Measurements from ENCODE around the gene NEUROG2.
A peak's percentile ranks its signal among the peaks of the same experiment; 100 is the strongest.
"Not testable (repeated sequence)": the region's sequence is repeated elsewhere in the genome, so short reads cannot be mapped to it uniquely, and the experiment has no call there.

The NEUROG2 gene

DNA sequence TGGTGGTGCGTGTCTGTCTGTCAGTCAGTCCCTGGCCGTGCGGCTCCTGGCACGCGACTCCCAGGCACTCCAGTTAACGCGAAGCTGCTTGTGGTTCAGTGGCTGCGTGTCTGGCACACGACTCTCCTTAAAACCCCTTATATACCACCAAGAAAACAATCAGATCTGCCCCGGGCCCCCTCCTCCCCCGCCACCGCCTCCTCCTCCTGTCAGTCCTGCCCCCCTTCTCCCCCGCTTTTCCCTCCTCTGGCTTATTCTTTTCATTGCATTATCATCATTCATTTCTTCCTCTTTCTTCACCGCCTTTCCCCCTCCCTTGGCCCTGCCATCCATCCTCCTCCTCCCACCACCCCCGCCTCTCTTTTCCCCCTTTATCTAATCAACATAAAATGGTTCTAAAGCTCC, at the start of gene NEUROG2:
TSS of gene NEUROG2 (minus strand) at position 115 of the 405 bp plus-strand sequence. CDS start 705 bp downstream, outside the sequence.
- no peak for DNase-seq

DNA sequence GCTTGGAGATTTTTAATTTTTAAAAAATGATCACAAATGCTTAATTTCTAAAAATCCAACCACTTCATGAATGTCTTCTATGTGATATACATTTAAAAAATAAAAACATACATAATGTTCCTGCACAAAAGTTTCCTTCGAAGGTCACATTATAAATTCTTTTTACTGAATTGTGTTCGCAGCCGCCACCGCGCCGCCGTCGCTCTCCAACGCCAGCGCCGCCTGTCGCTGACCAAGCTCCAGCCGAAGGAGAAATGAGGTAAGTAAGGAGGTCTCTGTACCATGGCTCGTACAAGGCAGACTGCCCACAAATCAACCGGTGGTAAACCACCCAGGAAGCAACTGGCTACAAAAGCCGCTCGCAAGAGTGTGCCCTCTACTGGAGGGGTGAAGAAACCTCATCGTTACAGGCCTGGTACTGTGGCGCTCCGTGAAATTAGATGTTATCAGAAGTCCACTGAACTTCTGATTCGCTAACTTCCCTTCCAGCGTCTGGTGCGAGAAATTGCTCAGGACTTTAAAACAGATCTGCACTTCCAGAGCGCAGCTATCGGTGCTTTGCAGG, 48.8 kb upstream of the NEUROG2 start:
- no peak for DNase-seq

DNA sequence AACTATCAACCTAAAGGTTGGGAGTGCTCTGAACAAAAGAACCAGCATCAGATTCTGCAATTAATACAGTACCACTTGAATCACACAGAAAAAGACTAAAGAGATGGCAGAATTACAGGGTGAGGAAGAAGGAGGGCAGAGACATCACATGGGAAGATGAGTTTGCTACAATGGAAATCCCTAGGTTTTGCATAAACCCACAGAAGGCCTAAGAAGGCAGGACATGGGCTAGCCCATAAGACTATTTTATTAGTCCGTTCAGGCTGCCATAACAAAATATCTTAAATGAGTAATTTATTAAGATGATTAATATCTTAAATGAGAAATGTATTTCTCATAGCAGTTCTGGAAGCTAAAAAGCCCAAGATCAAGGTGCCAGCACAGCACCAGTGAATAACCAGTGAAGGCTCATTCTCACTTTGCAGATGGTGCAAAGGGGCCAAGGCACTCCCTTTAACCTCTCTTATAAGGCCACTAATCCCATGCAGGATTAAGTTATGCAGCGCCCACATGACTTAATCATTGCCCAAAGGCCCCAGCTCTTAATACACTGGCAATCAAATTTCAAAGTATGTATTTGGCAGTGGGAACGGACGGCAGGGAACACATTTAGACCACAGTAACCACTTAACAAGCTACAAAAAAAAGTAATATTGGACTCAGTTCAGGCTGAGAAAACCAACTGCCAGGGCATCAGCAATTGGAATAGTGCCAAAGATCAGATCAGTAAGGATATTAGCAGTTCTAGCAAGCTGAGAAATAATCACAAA, 47.6 kb upstream of the NEUROG2 start:
- DNase-seq: no peak

DNA sequence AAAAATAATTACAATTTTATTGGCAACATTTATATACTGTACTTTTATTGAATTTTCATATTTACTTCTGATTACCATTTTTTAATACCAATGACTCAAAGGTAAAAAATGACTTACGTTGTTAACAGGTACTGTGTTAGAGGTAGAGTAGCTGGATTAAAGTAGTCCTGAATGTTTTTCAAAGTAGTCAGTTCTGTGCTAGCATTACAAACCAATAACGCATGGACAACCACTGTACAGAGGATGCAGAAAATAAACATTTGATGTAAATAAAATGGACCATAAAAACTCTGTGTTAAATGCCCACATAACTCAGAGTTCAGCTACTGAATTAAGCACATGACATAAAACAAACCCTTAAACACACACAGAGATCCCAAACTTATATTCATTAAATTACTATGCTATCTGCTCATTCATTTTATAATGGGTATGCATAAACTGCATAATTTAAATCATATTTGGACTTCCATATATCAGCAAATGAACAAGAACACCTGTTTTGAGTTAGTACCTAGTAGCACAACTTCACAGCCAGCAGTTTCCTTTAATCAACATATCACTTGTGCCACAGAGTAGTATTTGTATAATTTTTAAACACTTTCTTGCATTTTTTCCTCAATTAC, 46.4 kb upstream of the NEUROG2 start:
- DNase-seq: no peak

DNA sequence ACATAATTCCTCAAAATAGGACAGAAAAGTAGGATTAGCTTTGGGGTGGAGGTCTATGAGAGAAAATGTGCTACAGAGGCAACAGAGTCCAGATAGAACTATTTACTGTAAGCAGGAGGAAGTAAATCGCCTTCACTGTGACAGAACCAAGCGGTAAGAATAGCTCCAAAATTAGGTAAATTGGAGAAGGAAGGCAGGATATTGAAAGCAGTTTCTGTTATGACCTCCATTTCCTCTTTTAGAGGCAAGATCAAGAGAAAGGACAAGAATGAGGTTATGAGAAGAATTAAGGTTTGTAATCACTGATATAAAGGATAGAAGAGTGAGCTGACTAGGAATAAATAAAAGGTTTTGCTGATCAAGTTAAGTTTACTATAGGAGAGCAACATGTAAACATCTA, 44.1 kb upstream of the NEUROG2 start:
- DNase-seq: no peak

DNA sequence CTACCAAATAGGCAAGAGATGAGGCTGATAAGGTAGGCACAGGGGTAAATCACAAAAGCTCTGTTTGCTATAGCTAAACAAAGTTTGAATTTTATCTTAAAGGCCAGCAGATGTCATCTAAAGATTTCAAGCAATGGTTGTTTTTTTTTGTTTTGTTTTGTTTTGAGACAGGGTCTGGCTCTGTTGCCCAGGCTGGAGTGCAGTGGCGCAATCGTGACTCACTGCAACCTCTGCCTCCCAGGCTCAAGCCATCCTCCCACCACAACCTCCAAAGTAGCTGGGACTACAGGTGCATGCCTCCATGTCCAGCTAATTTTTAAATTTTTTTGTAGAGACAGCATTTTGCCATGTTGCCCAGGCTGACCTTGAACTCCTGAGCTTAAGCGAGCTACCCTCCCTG, 43.1 kb upstream of the NEUROG2 start:
- DNase-seq: no peak

DNA sequence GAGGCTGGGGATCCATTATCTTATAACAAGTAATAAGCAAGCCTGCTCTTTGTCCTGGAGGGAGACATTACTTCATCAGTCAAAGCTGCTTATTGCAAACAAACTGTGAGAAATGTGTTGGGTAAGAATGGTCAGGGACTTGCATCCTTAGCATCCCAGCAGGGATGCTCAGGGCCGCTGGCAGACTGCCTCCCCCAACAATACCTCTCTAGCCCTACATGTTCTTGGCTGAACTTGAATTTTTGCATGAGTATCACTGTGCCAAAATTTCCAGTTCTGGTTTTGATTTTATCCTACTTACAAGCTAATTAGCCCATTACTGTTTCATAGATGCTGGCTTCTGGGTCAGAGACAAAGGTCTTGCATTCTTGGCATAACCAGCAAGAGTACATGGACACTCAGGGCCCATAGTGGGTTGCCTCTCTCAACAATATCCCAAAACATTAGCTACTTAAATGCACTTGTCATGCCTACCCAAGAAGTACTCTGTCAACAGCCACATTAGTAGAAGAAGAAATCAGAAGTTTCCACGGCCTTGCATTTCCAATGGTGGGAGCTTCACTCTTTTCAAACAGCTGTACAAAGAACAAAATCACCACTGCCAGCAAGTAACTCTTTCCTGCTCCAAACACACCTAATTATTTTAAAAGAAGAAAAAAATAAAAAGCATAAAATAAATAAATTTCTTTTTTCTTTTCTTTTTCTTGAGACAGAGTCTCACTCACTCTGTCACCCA, 41.9 kb upstream of the NEUROG2 start:
- DNase-seq: no peak

DNA sequence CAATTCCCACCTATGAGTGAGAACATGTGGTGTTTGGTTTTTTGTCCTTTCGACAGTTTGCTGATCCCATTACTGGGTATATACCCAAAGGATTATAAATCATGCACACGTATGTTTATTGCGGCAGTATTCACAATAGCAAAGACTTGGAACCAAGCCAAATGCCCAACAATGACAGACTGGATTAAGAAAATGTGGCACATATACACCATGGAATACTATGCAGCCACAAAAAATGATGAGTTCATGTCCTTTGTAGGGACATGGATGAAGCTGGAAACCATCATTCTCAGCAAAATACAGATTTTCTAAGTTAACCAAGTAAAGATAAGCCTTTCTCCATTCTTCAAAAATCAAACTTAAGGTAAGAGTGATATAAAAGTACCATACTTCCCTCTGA, 38.3 kb upstream of the NEUROG2 start:
- not testable (repeated sequence) for DNase-seq

DNA sequence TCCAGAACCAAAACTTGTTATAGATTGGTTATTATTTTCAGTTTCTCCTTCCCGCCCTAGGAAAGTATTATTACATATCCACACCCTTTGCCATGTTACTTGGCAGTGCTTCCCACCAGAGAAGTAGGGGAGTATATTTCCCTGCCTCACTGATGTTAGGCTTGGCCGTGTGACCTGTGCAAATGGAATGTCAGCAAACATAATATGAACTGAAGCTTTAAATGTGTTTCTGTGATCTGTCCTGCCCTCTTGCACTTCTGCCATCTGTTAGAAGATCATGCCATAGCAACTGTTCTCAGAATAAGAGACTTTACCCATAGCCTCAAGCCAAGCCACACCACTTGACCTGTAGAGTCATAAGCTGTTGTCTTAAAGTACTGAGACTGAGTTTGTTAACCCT, 36.7 kb upstream of the NEUROG2 start:
- DNase-seq: no peak

DNA sequence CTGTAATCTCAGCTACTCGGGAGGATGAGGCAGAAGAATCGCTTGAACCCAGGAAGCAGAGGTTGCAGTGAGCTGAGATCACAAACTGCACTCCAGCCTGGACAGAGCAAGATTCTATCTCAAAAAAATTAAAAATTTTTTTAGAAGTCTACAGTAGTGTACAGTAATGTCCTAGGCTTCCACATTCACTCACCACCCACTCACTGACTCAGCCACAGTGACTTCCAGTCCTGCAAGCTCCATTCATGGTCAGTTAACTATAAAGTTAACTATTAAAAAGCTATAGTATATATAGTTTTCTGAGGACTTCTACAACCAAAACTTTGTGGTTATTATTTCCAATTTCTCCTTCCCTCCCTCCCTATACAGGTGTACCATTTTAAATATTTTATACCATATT, 34.7 kb upstream of the NEUROG2 start:
- DNase-seq: no peak

DNA sequence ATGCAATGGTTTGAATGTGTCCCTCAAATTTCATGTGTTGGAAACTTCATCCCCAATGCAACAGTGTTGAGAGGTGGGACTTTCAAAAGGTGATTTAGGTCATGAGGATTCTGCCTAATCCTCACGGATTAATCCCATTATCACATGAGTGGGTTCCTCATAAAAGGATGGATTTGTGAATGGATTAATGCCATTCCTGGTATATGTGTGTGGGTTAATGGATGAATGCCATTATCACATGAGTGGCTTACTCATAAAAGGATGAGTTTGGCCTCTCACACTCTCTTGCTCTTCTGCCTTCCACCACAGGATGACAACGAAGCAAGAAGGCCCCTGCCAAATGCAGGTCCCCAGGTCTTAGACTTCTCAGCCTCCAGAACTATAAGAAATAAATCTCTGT, 30.5 kb upstream of the NEUROG2 start:
- DNase-seq: no peak

DNA sequence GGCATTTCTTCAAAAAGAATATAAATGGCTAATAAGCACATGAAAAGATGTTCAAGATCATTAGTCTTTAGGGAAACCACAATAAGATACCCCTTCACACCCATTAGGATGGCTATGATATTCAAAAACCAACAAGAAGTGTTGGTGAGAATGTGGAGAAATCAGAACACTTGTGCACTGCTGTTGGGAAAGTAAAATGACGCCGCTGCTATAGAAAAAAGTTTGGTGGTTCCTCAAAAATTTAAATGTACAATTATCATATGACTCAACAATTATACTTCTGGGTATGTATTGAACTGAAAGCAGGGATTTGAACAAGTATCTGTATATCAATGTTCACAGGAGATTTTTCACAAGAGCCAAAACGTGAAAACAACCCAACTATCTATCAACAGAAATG, 29.4 kb upstream of the NEUROG2 start:
- DNase-seq: no peak

DNA sequence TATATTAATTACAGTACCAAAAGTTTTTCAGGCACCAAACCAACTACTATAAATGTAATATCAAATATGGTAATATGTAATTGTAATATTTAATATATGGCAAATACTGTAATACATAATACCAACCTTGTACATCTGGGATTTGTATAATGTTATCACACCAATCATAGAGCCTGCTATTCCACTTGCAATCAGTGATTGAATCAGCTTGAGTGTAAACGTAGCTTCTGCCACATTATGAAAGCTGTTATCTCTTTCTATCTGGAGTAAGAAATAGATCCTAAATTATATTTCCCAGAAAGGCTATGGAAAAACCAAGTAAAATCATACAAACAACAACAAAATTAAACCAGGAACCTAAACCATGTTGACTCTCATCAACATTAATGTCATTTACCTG, 24.7 kb upstream of the NEUROG2 start:
- DNase-seq: no peak

DNA sequence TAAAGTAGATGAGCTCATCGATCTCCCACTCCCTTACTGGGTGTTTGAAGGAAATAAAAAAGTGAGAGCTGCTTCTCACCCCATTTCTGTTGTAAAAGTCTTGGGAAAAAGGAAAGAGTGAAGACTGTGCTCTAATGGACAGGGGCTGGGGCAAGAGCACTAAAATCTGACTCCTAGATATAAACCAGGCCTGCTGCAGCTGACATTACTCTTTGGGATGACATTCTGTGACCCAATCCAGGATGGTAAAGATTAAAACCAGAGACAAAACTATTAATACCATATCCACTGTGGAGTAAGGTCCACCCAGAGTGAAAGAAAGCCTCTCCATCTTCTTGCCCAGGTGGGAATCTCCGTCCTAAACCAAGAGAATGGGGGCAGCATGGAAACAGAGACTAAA, 20.1 kb upstream of the NEUROG2 start:
- DNase-seq: no peak

DNA sequence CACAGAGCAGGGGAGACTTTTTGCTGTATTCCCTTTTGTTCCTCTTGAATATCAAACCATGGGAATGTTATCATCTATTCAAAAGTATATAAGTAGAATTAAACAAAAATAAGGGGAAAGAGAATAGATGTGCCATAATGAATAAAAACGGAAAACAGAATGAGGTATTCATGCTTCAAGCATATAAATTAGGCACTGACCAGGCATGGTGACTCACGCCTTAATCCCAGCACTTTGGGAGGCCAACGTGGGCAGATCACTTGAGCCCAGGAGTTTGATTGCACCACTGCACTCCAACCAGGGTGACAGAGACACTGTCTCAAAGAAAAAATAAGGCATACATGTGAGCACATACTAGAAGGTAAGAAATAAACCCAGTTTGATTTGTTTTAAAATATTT, 16.3 kb upstream of the NEUROG2 start:
- DNase-seq: no peak

DNA sequence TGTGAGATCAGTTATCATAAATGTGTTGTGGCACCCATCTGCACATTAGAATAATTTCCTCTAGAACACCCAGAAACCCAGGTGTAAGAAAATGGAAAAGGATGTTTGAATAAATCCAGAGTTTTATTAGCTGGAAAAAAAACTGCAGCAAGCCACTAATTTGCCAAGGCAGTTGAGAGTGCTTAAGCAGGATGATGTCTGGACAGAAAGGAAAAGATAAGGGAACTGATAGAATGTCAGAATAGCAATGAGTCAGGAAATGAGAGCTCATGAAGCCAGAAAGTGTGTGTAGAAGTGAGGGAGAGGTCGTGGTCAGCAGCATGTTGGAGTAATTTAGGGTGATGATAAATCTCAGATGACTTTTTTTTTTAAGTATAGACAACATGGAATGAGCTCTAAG, 15.2 kb upstream of the NEUROG2 start:
- no peak for DNase-seq

DNA sequence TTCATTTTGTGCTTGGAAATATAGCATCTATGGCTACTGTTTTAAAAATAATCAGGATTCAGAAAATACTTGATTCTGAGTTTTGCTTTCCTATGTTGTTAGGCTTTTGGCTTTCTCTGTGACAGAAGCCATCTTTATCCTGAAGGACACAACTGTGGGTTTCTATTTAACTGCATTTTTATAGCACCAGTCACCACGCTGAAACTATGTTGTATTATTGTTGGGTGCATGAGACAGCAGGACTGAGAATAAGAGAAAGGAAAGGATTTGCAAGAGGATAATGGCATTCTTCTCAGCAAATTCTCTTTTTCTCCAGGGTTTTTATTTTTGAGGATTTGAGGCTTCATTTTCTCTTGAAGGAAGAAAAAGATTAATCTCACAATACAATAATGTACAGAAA, 10.1 kb upstream of the NEUROG2 start:
- DNase-seq: no peak

DNA sequence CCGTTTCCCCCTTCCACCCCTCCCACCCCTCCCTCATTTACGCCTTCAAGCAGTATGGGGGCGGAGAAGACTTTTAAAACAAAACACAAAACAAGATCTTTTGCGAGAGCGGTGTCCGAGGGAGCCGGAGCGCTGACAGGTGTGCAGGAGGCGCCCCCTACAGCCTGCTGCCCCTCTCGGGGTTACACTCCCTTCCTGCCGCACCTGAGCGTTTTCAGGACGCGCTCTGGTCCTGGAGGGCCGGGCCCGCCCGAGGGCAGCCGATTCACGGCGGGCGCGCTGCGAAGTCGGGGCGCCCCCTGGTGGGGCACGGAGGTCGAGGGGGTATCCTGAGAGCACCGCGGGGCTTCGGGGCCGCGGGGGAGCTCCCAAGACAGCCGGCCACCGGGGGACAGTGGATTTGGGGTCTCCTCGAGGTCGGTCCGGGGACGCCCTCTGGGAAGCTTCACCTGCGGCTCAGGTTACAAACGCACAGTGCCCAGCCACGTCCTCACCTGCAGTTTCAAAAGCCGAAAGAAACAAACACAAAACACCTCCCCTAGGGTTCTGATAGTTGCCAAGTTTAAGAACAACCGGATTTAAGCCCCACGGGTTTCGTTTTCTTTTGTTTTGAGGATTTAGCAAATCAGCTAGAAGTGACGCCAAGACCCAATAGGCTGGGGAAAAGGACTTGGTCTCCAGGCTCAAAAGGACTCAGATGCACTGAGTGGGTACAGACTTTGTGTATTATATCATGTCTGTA, 8.0 kb upstream of the NEUROG2 start:
- DNase-seq: peak; percentile 78 to 85

DNA sequence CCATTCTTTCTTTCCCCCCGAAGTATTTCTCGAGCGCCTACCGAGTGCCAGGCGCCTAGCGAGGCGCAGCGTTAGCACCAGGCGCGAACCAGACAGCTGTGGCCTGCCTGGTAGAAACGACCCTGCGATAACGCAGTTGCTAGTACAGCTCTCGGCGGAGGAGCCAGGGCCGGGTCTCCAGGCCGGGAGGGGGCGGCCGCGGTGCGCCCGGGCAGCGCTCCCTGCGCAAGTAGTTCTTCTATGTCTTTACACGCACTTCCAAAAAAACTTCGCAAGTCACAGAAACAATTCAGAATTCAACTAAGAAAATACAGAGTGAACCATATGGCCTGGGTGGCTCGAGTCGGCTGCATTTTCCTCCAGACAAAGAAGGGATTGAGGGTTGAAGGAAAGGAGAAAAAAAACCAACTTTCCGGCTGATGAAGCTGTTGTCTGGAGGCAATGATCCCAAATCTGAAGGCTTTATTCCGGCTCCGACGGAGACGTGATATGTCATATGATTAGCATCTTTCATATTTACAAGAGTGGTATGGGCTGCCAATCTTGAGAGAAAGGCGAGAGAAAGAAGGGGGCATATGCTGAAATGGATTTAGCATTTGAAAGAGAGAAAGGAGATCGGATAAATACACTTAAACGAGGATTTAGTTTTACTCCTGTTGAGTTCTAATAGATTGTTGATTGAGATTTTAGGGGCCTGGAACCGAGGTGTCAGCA, 7.2 kb upstream of the NEUROG2 start:
- DNase-seq: peak; percentile 43 to 52

DNA sequence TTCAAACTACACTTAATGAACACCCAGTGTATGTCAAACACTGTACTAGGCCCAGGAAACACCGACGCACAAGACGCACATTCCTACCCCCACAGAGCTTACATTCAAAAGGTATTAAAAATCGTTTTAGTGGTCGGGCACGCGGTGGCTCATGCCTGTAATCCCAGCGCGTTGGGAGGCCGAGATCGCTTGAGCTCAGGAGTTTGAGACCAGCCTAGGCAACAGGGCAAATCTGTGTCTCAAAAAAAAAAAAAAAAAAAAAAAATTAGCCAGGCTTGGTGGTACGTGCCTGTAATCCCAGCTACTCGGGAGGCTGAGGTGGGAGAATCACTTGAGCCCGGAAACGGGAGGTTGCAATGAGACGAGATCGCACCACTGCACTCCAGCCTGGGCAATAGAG, 6.5 kb upstream of the NEUROG2 start:
- DNase-seq: not testable (repeated sequence)

DNA sequence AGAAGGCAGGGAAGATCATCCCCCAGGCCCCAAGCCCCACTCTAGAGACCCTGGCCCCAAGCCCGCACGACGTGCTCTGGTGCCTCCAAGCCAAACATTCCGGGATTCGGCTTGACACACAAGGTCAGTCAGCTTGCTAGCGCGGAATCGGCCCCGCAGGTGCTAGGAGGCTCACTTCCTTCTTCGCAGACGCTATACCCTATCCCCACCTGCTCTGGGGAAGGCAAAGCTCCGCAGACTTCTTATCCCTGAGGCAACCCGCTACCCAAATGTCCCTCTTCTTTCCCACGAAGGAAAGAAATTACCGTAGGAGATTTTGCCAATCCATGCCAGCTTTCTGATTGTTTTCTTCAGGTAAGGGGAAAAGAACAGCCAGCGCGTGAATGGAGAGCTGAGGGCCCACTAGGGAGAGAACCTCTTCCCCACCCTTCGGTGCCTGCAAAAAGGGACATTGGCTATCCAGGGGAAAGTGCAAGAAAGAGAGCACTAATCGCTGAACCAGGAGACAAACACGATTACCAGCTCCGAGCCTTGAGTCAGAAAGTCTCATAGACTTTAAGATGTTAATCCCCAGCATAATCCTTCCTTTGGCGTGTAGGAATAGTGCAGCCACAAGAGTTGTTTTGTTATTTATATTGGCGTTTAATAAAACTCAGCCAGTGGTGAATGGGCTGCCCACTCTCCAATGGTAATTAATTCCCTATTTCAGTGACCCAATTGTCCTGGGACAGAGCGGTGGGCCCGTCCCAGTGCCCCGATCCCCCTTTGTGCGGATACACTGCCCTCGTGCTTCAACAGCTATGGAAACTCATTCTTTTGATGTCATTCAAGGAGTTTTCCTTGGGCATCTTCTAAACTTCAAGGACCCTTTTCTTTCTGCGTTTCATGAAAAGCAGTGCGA, 5.4 kb upstream of the NEUROG2 start:
- DNase-seq: peak; percentile 5 to 8
